ENCODE measurements around the gene SYT4. TPM values are rescaled to one million over a fixed set of nuclear protein-coding genes. Genes with fewer than 3 reads are reported as not detected.
A peak's percentile ranks its signal among the peaks of the same experiment; 100 is the strongest.

Gene SYT4
- polyA plus RNA-seq, 1 of the 3 experiments (the other 2 are of a cell fraction) = 0.44 TPM

GRCh38 chr18:43278355-43278754 is 1.1 kb upstream of the SYT4 start:
- POLR2A ChIA-PET = interaction anchor here (1.1 kb wide), 1 partner anchor 664 kb away, joined by 5 read pairs; no protein-coding TSS in a partner anchor

DNA sequence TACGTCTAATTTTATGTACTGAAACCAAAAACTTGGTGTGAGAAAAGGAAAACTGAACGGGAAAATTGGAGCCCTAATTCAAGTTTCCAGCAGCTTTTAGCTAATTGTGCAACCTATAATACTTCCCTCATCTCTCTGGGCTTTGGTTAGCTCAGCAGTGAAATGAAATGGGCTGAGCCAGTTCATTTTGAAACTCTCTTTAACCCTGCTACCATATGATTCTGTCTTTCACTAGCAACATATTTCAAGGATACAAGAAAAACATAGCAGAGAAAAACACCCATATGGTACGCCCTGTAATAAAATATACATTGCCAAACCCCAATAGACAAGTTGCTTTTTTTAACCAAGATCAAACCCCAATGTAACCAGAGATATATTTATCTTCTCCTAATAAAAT is 799 bp downstream of the SYT4 start:
- Histone ChIP-seq H3K27me3 (ENCODE audit: insufficient read depth) (no peaks in the 10 kb centered on the region), H3K9ac (no peak overlapping the region), H2AFZ (ENCODE audit: low read depth) (no peak overlapping the region), H3K79me2 (ENCODE audit: insufficient read depth) (no peaks in the 10 kb centered on the region), H3K9me3 (no peaks in the 10 kb centered on the region), H3K36me3 (replicated peaks in 1 of 2; ENCODE audit: control insufficient read depth in 1 of 2, insufficient read depth in 2 of 2, low read length in 1 of 2) (no peaks in the 10 kb centered on the region), H4K20me1 (ENCODE audit: insufficient read depth) (no peaks in the 10 kb centered on the region), H3K27ac (ENCODE audit: low read depth in 2 of 2, low read length in 1 of 2) (peak overlapping the region in 1 of 2 experiments; percentile 60; a peak in 2 of 4 replicates), H3K4me3 (ENCODE audit: low read depth in 2 of 2, low read length in 1 of 2) (peak overlapping the region in 1 of 2 experiments; percentile 38; a peak in 2 of 4 replicates), H3K4me2 (no peak overlapping the region), H3K9me2 (no peaks in the 10 kb centered on the region), H3K4me1 (ENCODE audit: control insufficient read depth in 1 of 2, insufficient read depth in 2 of 2, low read depth in 1 of 2, low read length in 1 of 2) (peaks cover 0 to 15% of the 10 kb centered on the region in 2 experiments; a peak in 2 of 4 replicates), H3F3A (replicated peaks; ENCODE audit: insufficient read depth) (no peaks in the 10 kb centered on the region)
- CTCF ChIA-PET = interaction anchor here (0.9 to 2.4 kb wide), 5 partner anchors 145 to 978 kb away, joined by 3 to 10 read pairs (median 6); no protein-coding TSS in a partner anchor
- no peak for TF ChIP-seq NRF1 (IDR thresholded peaks at IDR 0.05; ENCODE audit: low read depth, low read length)
- TF ChIP-seq NFIC (IDR thresholded peaks at IDR 0.05; ENCODE audit: borderline replicate concordance) = no peak
- no peak for TF ChIP-seq ZBTB33 (IDR thresholded peaks at IDR 0.05; ENCODE audit: borderline replicate concordance, low read depth)
- TF ChIP-seq ELF1 (IDR thresholded peaks at IDR 0.05) = no peak
- TF ChIP-seq FOXM1 (IDR thresholded peaks at IDR 0.05; ENCODE audit: low read depth) = no peak
- no peak for TF ChIP-seq TAF1 (IDR thresholded peaks at IDR 0.05; ENCODE audit: borderline replicate concordance, low read depth, low read length)
- no peak for TF ChIP-seq MAX (IDR thresholded peaks at IDR 0.05; ENCODE audit: low read depth)
- TF ChIP-seq MEF2A (IDR thresholded peaks at IDR 0.05; ENCODE audit: borderline replicate concordance, low read depth) = no peak
- TF ChIP-seq CHD2 (IDR thresholded peaks at IDR 0.05; ENCODE audit: low read length, partially characterized antibody) = no peak
- TF ChIP-seq TEAD4 (IDR thresholded peaks at IDR 0.05; ENCODE audit: borderline replicate concordance, insufficient read depth) = no peak
- no peak for TF ChIP-seq GATA2 (CRISPR knock-in tag; IDR thresholded peaks at IDR 0.05)
- no peak for TF ChIP-seq MXI1 (IDR thresholded peaks at IDR 0.05; ENCODE audit: low read depth, low read length)
- no peak for TF ChIP-seq JUND (IDR thresholded peaks at IDR 0.05)
- TF ChIP-seq, protein P1, sequence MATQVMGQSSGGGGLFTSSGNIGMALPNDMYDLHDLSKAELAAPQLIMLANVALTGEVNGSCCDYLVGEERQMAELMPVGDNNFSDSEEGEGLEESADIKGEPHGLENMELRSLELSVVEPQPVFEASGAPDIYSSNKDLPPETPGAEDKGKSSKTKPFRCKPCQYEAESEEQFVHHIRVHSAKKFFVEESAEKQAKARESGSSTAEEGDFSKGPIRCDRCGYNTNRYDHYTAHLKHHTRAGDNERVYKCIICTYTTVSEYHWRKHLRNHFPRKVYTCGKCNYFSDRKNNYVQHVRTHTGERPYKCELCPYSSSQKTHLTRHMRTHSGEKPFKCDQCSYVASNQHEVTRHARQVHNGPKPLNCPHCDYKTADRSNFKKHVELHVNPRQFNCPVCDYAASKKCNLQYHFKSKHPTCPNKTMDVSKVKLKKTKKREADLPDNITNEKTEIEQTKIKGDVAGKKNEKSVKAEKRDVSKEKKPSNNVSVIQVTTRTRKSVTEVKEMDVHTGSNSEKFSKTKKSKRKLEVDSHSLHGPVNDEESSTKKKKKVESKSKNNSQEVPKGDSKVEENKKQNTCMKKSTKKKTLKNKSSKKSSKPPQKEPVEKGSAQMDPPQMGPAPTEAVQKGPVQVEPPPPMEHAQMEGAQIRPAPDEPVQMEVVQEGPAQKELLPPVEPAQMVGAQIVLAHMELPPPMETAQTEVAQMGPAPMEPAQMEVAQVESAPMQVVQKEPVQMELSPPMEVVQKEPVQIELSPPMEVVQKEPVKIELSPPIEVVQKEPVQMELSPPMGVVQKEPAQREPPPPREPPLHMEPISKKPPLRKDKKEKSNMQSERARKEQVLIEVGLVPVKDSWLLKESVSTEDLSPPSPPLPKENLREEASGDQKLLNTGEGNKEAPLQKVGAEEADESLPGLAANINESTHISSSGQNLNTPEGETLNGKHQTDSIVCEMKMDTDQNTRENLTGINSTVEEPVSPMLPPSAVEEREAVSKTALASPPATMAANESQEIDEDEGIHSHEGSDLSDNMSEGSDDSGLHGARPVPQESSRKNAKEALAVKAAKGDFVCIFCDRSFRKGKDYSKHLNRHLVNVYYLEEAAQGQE (IDR thresholded peaks at IDR 0.05; ENCODE audit: low read depth, low read length) = no peak
- no peak for DNase-seq
- WGBS (ENCODE audit: low lambda C conversion rate) = 3% methylated on average over 3 of the region's 3 CpGs
- POLR2A ChIA-PET = interaction anchor here (1.4 kb wide), 1 partner anchor 1162 kb away, joined by 6 read pairs; no protein-coding TSS in a partner anchor

More at GRCh38 chr18:43278355-43278754, 1.1 kb upstream of the SYT4 start:
- no peaks in the 10 kb centered on the region for H3K9me3 ChIP-seq
- H3K4me1 ChIP-seq (ENCODE audit: control insufficient read depth in 1 of 2, insufficient read depth in 2 of 2, low read depth in 1 of 2, low read length in 1 of 2) = peaks cover 0 to 15% of the 10 kb centered on the region in 2 experiments; a peak in 2 of 4 replicates
- H3F3A ChIP-seq (replicated peaks; ENCODE audit: insufficient read depth) = no peaks in the 10 kb centered on the region
- CTCF ChIA-PET = interaction anchor here (0.7 to 2.9 kb wide), 12 partner anchors 15 to 1225 kb away, joined by 3 to 10 read pairs (median 4); no protein-coding TSS in a partner anchor
- no peaks in the 10 kb centered on the region for H3K9me2 ChIP-seq
- no peak overlapping the region for H3K4me3 ChIP-seq (ENCODE audit: low read depth in 2 of 2, low read length in 1 of 2)
- H3K27ac ChIP-seq (ENCODE audit: low read depth in 2 of 2, low read length in 1 of 2) = peak overlapping the region in 1 of 2 experiments; percentile 55; a peak in 2 of 4 replicates
- H3K79me2 ChIP-seq (ENCODE audit: insufficient read depth) = no peaks in the 10 kb centered on the region
- no peak overlapping the region for H3K4me2 ChIP-seq
- peak; percentile 19 for DNase-seq
- TF ChIP-seq MXI1 (IDR thresholded peaks at IDR 0.05; ENCODE audit: low read depth, low read length) = 0 out of 2 replicates have a peak, but pooled peaks have one; percentile 48
- TF ChIP-seq, protein P2, sequence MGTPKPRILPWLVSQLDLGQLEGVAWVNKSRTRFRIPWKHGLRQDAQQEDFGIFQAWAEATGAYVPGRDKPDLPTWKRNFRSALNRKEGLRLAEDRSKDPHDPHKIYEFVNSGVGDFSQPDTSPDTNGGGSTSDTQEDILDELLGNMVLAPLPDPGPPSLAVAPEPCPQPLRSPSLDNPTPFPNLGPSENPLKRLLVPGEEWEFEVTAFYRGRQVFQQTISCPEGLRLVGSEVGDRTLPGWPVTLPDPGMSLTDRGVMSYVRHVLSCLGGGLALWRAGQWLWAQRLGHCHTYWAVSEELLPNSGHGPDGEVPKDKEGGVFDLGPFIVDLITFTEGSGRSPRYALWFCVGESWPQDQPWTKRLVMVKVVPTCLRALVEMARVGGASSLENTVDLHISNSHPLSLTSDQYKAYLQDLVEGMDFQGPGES (IDR thresholded peaks at IDR 0.05; ENCODE audit: low read depth, low read length) = no peak
- H3K27me3 ChIP-seq (ENCODE audit: insufficient read depth) = no peaks in the 10 kb centered on the region
- no peaks in the 10 kb centered on the region for H4K20me1 ChIP-seq (ENCODE audit: insufficient read depth)
- no peak overlapping the region for H2AFZ ChIP-seq (ENCODE audit: low read depth)
- no peaks in the 10 kb centered on the region for H3K36me3 ChIP-seq (replicated peaks in 1 of 2; ENCODE audit: control insufficient read depth in 1 of 2, insufficient read depth in 2 of 2, low read length in 1 of 2)
- no peak overlapping the region for H3K9ac ChIP-seq

Measured in SK-N-SH (cell line).